ENCODE data around the gene THADA.

- TF ChIP-seq, protein P1, sequence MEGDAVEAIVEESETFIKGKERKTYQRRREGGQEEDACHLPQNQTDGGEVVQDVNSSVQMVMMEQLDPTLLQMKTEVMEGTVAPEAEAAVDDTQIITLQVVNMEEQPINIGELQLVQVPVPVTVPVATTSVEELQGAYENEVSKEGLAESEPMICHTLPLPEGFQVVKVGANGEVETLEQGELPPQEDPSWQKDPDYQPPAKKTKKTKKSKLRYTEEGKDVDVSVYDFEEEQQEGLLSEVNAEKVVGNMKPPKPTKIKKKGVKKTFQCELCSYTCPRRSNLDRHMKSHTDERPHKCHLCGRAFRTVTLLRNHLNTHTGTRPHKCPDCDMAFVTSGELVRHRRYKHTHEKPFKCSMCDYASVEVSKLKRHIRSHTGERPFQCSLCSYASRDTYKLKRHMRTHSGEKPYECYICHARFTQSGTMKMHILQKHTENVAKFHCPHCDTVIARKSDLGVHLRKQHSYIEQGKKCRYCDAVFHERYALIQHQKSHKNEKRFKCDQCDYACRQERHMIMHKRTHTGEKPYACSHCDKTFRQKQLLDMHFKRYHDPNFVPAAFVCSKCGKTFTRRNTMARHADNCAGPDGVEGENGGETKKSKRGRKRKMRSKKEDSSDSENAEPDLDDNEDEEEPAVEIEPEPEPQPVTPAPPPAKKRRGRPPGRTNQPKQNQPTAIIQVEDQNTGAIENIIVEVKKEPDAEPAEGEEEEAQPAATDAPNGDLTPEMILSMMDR (IDR thresholded peaks at IDR 0.05), result no peak
- no peak for TF ChIP-seq EZH2 (IDR thresholded peaks at IDR 0.05)
Measured at GRCh38 chr2:43375746-43376522, 219.9 kb downstream of the THADA start.

Measured in neural progenitor cell (in vitro differentiated cells).